HepG2 (cell line): ENCODE data around the gene GATA1. TPM values are rescaled to one million over a fixed set of nuclear protein-coding genes. Genes with fewer than 3 reads are reported as not detected.

ENCODE experiments used
- ATAC-seq: fragments of 200-7000 bp; cut with Tn5 transposase; 3 replicates; pipeline ENCODE4 v1.9.1; 2020; ENCODE audit warnings: mild to moderate bottlenecking, moderate library complexity
- BruUV-seq: library from RNA; stranded (reverse); fragments of 400-500 nt; replicated peaks from 2 replicates; lab custom pipeline; 2021; lab: Mats Ljungman, UMichigan
- CTCF ChIA-PET: fragments of 300-600 bp; formaldehyde crosslinking; extraction: SDS; loops from one replicate; lab custom pipeline; 2021; ENCODE audit warnings: low total read pairs, inconsistent platforms, low intra/inter-chr PET ratio; lab: Yijun Ruan, JAX
- POLR2A ChIA-PET: fragments of 350-600 bp; sonication (Branson Sonifier 250); formaldehyde crosslinking; loops from one replicate; lab custom pipeline; 2020; ENCODE audit warnings: antibody characterized with exemption, inconsistent platforms; lab: Yijun Ruan, JAX
- DNase-seq: peaks from one replicate; pipeline ENCODE4 v3.0.0-alpha.2; 2015; ENCODE audit warnings: low spot score
- FAIRE-seq: peaks from 3 replicates; lab custom pipeline; 2011; peaks lifted over from hg19 to GRCh38; lab: Jason Lieb, UNC
- H2AFZ ChIP-seq: one replicate; pipeline ENCODE4 v1.6.1; 2011; ENCODE audit warnings: low read length, inconsistent platforms
- H3K27ac ChIP-seq: fragments of 300-600 bp; 3 replicates; pipeline ENCODE4 v1.8.0; 2011; ENCODE audit warnings: mixed run types, mild to moderate bottlenecking, mixed read lengths, low read length, inconsistent platforms; ENCODE audit not compliant: insufficient read depth; ENCODE audit errors: extremely low read length
- H3K27me3 ChIP-seq, 2 experiments: fragments of 200-600 bp in 1 of 2; 2 replicates in 1 of 2; 3 replicates in 1 of 2; pipeline versions ENCODE4 v1.6.0 to v1.8.0; 2011; ENCODE audit warnings: low read length in 2 of 2, mild to moderate bottlenecking in 2 of 2, moderate library complexity in 2 of 2, inconsistent platforms in 1 of 2; ENCODE audit not compliant: insufficient read depth in 2 of 2, control insufficient read depth in 1 of 2
- H3K36me3 ChIP-seq, 2 experiments: fragments of 200-600 bp in 1 of 2; replicated peaks in 1 of 2; 2 replicates in 1 of 2; 3 replicates in 1 of 2; pipeline versions ENCODE4 v1.5.1 to v1.8.0; 2011; ENCODE audit warnings: low read length in 2 of 2, inconsistent platforms in 1 of 2; ENCODE audit not compliant: insufficient read depth in 2 of 2, control insufficient read depth in 1 of 2
- H3K4me1 ChIP-seq: 2 replicates; pipeline ENCODE4 v1.5.1; 2012; ENCODE audit warnings: low read length, inconsistent platforms; ENCODE audit not compliant: insufficient read depth
- H3K4me2 ChIP-seq: 2 replicates; pipeline ENCODE4 v1.6.0; 2011; ENCODE audit warnings: low read depth, low read length, inconsistent platforms
- H3K4me3 ChIP-seq, 3 experiments: fragments of 200-600 bp in 1 of 3; sonication (generic), shearing (Covaris generic) in 1 of 3; replicated peaks in 1 of 3; 2 replicates each; pipeline ENCODE4 v1.5.1; 2011 to 2016; ENCODE audit warnings: low read length in 3 of 3, inconsistent platforms in 2 of 3, low read depth in 2 of 3, mild to moderate bottlenecking in 2 of 3, control low read depth in 1 of 3, mixed read lengths in 1 of 3; ENCODE audit not compliant: insufficient read depth in 1 of 3
- H3K79me2 ChIP-seq: one replicate; pipeline ENCODE4 v1.6.1; 2011; ENCODE audit warnings: low read length, inconsistent platforms; ENCODE audit not compliant: insufficient read depth
- H3K9ac ChIP-seq: 2 replicates; pipeline ENCODE4 v1.6.0; 2011; ENCODE audit warnings: mild to moderate bottlenecking, low read depth, low read length, inconsistent platforms; ENCODE audit not compliant: insufficient read depth
- H3K9me3 ChIP-seq: 2 replicates; pipeline ENCODE4 v1.5.1; 2012; ENCODE audit warnings: mild to moderate bottlenecking, low read length
- H4K20me1 ChIP-seq: 2 replicates; pipeline ENCODE4 v1.6.0; 2011; ENCODE audit warnings: inconsistent platforms, mild to moderate bottlenecking, low read length, moderate library complexity; ENCODE audit not compliant: insufficient read depth
- GLI4 ChIP-seq: sonication (generic); formaldehyde crosslinking; IDR thresholded peaks from 2 replicates; pipeline ENCODE4 v1.5.1; 2020; ENCODE audit warnings: missing genetic modification reagents, mild to moderate bottlenecking, moderate library complexity, borderline replicate concordance
- MEIS2 ChIP-seq: sonication (generic); formaldehyde crosslinking; IDR thresholded peaks from 2 replicates; pipeline ENCODE4 v1.9.0; 2021; ENCODE audit warnings: mild to moderate bottlenecking, missing genetic modification reagents
- NKX3-1 ChIP-seq: sonication (generic); formaldehyde crosslinking; IDR thresholded peaks from 2 replicates; pipeline ENCODE4 v1.5.0; 2020; ENCODE audit warnings: missing genetic modification reagents
- RAD51 ChIP-seq: fragments of 450-650 bp; IDR thresholded peaks from 2 replicates; pipeline ENCODE4 v1.6.1; 2016; ENCODE audit warnings: borderline replicate concordance
- RFX5 ChIP-seq: IDR thresholded peaks from 2 replicates; pipeline ENCODE4 v1.6.1; 2011; ENCODE audit warnings: low read depth, low read length, improper control_type of control experiment
- TGIF2 ChIP-seq: IDR thresholded peaks from 2 replicates; pipeline ENCODE4 v1.6.1; 2016; ENCODE audit warnings: control low read depth, missing compliant biosample characterization
- WGBS: methylation state at CpG from one replicate; pipeline ENCODE4 v1.1.6; 2017; ENCODE audit warnings: low lambda C conversion rate; 5-methylcytosine and 5-hydroxymethylcytosine counted together
- in situ Hi-C: cut with HindIII; loops from 2 replicates; pipeline ENCODE4 v1.10.0; 2017; ENCODE audit warnings: low pct_unique_long_range_greater_than_20kb; ENCODE audit not compliant: extremely low pct_ligation_motif_present
- intact Hi-C: fragments of 100-400 bp; cut with micrococcal nuclease; formaldehyde crosslinking; loops from one replicate; pipeline ENCODE4 v1.10.0; 2022; ENCODE audit not compliant: unreplicated experiment
- polyA plus RNA-seq, 8 experiments: library from polyadenylated mRNA; depleted of rRNA in 3 of 8; stranded (reverse) in 7 of 8; unstranded in 1 of 8; fragments of >200 nt; fragmentation: Illumina TruSeq in 4 of 8; extraction: Trizol in 4 of 8; gene quantifications; 2 replicates each; pipeline versions ENCODE4 v1.2.1 to v1.2.3, GENCODE V29; 2011 to 2016; ENCODE audit warnings: low read depth in 4 of 8, missing spikeins in 1 of 8, mixed read lengths in 1 of 8; ENCODE audit not compliant: insufficient read depth in 1 of 8
- total RNA-seq, 5 experiments: library from RNA; depleted of rRNA; stranded (reverse); fragments of >200 nt; fragmentation: Illumina TruSeq; extraction: Trizol; gene quantifications; 2 replicates each; pipeline ENCODE4 v1.2.3, GENCODE V29; 2016; ENCODE audit warnings: low read depth in 1 of 5
- TF ChIP-seq, protein P1 (sequence below): sonication (generic); formaldehyde crosslinking; conservative IDR thresholded peaks from 2 replicates; pipeline ENCODE4 v1.4.0; 2020; ENCODE audit warnings: mild to moderate bottlenecking, missing genetic modification reagents, moderate library complexity

GATA1 gene
- total and polyA plus RNA-seq, 2 of the 13 experiments (the other 11 are each of a cell fraction or from before 2014, with no cell fraction given), result 0.13 TPM; not detected in 1

DNA sequence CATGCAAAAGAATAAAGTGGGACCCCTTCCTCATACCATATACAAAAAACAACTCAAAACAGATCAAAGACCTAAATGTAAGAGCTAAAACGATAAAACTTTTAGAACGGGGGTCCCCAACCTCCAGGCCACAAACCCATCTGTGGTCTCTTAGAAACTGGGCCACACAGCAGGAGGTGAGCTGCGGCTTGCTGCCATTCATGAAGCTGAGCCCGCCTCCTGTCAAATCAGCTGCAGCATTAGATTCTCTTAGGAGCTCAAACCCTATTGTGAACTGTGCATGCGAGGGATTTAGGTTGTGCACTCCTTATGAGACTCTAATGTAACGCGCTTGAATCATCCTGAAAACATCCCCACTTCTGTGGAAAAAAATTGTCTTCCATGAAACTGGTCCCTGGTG lies 7.0 kb upstream of the GATA1 start:
- POLR2A ChIA-PET, result no interaction called here
- BruUV-seq, result no TSS peak
- no peak for FAIRE-seq

DNA sequence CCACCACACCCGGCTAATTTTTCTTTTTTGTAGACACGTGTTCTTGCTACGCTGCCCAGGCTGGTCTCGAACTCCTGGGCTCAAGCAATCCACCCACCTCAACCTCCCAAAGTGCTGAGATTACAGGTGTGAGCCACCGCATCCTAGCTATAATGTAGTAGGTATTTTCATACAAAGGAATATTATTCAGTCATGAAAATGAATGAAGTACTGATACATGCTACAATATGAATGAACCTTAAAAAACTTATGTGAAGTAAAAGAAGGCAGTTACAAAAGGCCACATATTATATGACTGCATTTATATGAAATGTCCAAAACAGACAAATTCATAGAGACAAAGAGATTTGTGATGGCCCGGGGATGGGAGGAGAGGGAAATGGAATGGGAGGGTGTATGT lies 4.7 kb upstream of the GATA1 start:
- TF ChIP-seq RFX5 (no peak), MEIS2 (no peak), GLI4 (no peak)
- TF ChIP-seq, protein P1, sequence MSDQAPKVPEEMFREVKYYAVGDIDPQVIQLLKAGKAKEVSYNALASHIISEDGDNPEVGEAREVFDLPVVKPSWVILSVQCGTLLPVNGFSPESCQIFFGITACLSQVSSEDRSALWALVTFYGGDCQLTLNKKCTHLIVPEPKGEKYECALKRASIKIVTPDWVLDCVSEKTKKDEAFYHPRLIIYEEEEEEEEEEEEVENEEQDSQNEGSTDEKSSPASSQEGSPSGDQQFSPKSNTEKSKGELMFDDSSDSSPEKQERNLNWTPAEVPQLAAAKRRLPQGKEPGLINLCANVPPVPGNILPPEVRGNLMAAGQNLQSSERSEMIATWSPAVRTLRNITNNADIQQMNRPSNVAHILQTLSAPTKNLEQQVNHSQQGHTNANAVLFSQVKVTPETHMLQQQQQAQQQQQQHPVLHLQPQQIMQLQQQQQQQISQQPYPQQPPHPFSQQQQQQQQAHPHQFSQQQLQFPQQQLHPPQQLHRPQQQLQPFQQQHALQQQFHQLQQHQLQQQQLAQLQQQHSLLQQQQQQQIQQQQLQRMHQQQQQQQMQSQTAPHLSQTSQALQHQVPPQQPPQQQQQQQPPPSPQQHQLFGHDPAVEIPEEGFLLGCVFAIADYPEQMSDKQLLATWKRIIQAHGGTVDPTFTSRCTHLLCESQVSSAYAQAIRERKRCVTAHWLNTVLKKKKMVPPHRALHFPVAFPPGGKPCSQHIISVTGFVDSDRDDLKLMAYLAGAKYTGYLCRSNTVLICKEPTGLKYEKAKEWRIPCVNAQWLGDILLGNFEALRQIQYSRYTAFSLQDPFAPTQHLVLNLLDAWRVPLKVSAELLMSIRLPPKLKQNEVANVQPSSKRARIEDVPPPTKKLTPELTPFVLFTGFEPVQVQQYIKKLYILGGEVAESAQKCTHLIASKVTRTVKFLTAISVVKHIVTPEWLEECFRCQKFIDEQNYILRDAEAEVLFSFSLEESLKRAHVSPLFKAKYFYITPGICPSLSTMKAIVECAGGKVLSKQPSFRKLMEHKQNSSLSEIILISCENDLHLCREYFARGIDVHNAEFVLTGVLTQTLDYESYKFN, result no peak
- Histone ChIP-seq H3K27ac (no peak overlapping the region), H3K79me2 (no peaks in the 10 kb centered on the region), H2AFZ (no peak overlapping the region), H4K20me1 (no peaks in the 10 kb centered on the region), H3K36me3 (no peaks in the 10 kb centered on the region), H3K4me3 (no peak overlapping the region), H3K9me3 (no peaks in the 10 kb centered on the region), H3K4me1 (no peaks in the 10 kb centered on the region), H3K4me2 (no peak overlapping the region), H3K27me3 (no peaks in the 10 kb centered on the region), H3K9ac (no peak overlapping the region)
- ATAC-seq (no peak), DNase-seq (no peak), FAIRE-seq (no peak)
- ChIA-PET POLR2A (no interaction called here), CTCF (no interaction called here)
- WGBS, result 72% methylated on average over 6 of the region's 6 CpGs
- intact Hi-C loops (no loop called here), in situ Hi-C loops (no loop called here)
- BruUV-seq, result no TSS peak

More for the DNA sequence above, 7.0 kb upstream of the GATA1 start:
- TF ChIP-seq TGIF2 (CRISPR knock-in tag) (no peak), RAD51 (no peak), NKX3-1 (no peak)
- Histone ChIP-seq H3K4me3 (no peak overlapping the region), H3K9me3 (no peaks in the 10 kb centered on the region), H2AFZ (no peak overlapping the region), H3K27me3 (no peaks in the 10 kb centered on the region), H3K36me3 (no peaks in the 10 kb centered on the region), H3K79me2 (no peaks in the 10 kb centered on the region), H3K9ac (no peak overlapping the region), H3K4me1 (no peaks in the 10 kb centered on the region), H4K20me1 (no peaks in the 10 kb centered on the region), H3K4me2 (no peak overlapping the region), H3K27ac (no peak overlapping the region)
- in situ Hi-C loops (no loop called here), intact Hi-C loops (no loop called here)
- DNase-seq, result no peak
- no peak for ATAC-seq
- CTCF ChIA-PET, result no interaction called here
- WGBS, result no CpG with 5 or more reads among the region's 7 CpGs
